Left ventricle myocardium inferior (tissue), 1 donor: ENCODE results near the gene ARFIP1. TPM values are rescaled to one million over a fixed set of nuclear protein-coding genes. Genes with fewer than 3 reads are reported as not detected.
"Not testable (repeated sequence)": the region's sequence is repeated elsewhere in the genome, so short reads cannot be mapped to it uniquely, and the experiment has no call there.

Experiments used
- DNase-seq: peaks from one replicate; pipeline ENCODE4 v3.0.0-alpha.2; 2020
- H3K27ac ChIP-seq: fragments of 200-600 bp; replicated peaks from 2 replicates; pipeline ENCODE4 v1.8.0; 2021
- H3K27me3 ChIP-seq: fragments of 200-600 bp; 2 replicates; pipeline ENCODE4 v1.8.0; 2021; ENCODE audit warnings: low read depth
- H3K36me3 ChIP-seq: fragments of 200-600 bp; 2 replicates; pipeline ENCODE4 v1.8.0; 2021
- H3K4me1 ChIP-seq: fragments of 200-600 bp; 2 replicates; pipeline ENCODE4 v1.8.0; 2021
- H3K4me3 ChIP-seq: fragments of 200-600 bp; 2 replicates; pipeline ENCODE4 v1.8.0; 2021; ENCODE audit warnings: mild to moderate bottlenecking, moderate library complexity
- H3K9me3 ChIP-seq: fragments of 200-600 bp; replicated peaks from 2 replicates; pipeline ENCODE4 v1.8.0; 2021
- CTCF ChIP-seq: fragments of 200-600 bp; IDR thresholded peaks from 2 replicates; pipeline ENCODE4 v1.8.0; 2021; ENCODE audit warnings: antibody characterized with exemption, mild to moderate bottlenecking, borderline replicate concordance
- intact Hi-C: fragments of 100-400 bp; cut with micrococcal nuclease; formaldehyde crosslinking; loops from one replicate; pipeline ENCODE4 v1.11.0; 2022
- total RNA-seq: library from RNA; stranded (reverse); fragmentation: NEBNext Ultra II Directional; extraction: Animal tissue kit (Norgen Biotek cat#: 25700); gene quantifications from one replicate; pipeline ENCODE4 v1.2.1, GENCODE V29; 2021
- donor health status: DM: no; HTN: yes; CAD: no; lungs with severe emphysema.

Gene ARFIP1
- total RNA-seq, 1 donor from 2014 or later = 13.2 TPM

GRCh38 chr4:152828122-152828521 lies 48.4 kb downstream of the ARFIP1 start:
- Histone ChIP-seq H3K9me3 (peaks cover 35% of the 10 kb centered on the region), H3K36me3 (peaks cover 26% of the 10 kb centered on the region), H3K4me3 (no peak overlapping the region), H3K27me3 (no peaks in the 10 kb centered on the region), H3K4me1 (no peaks in the 10 kb centered on the region), H3K27ac (no peak overlapping the region)
- DNase-seq = no peak
- TF ChIP-seq CTCF = no peak
- intact Hi-C loops = no loop called here

GRCh38 chr4:152831416-152831815 lies 51.7 kb downstream of the ARFIP1 start:
- no peaks in the 10 kb centered on the region for H3K27me3 ChIP-seq
- no peak overlapping the region for H3K4me3 ChIP-seq
- no peak overlapping the region for H3K27ac ChIP-seq
- no peak for TF ChIP-seq CTCF
- intact Hi-C loops = no loop called here
- DNase-seq = no peak
- H3K36me3 ChIP-seq = peaks cover 45% of the 10 kb centered on the region
- H3K4me1 ChIP-seq = no peaks in the 10 kb centered on the region
- H3K9me3 ChIP-seq = peaks cover 19% of the 10 kb centered on the region

GRCh38 chr4:152836936-152837335 lies 57.2 kb downstream of the ARFIP1 start:
- intact Hi-C loops = no loop called here
- TF ChIP-seq CTCF = no peak
- no peaks in the 10 kb centered on the region for H3K27me3 ChIP-seq
- H3K4me1 ChIP-seq = no peaks in the 10 kb centered on the region
- H3K36me3 ChIP-seq = peaks cover 34% of the 10 kb centered on the region
- H3K9me3 ChIP-seq = peaks cover 22% of the 10 kb centered on the region
- no peak overlapping the region for H3K27ac ChIP-seq
- no peak overlapping the region for H3K4me3 ChIP-seq
- DNase-seq = no peak

- H3K27me3 ChIP-seq, H3K4me1 ChIP-seq, H3K27ac ChIP-seq, H3K4me3 ChIP-seq, DNase-seq, intact Hi-C loops: not testable (repeated sequence)
- Histone ChIP-seq H3K36me3 (peaks cover 32% of the 10 kb centered on the region), H3K9me3 (peaks cover 23% of the 10 kb centered on the region)
Observed at GRCh38 chr4:152839729-152840128, 60.0 kb downstream of the ARFIP1 start.

- no peak for TF ChIP-seq CTCF
- Histone ChIP-seq H3K4me3 (no peak overlapping the region), H3K9me3 (peaks cover 14% of the 10 kb centered on the region), H3K27me3 (no peaks in the 10 kb centered on the region), H3K36me3 (peaks cover 14% of the 10 kb centered on the region), H3K27ac (no peak overlapping the region), H3K4me1 (no peaks in the 10 kb centered on the region)
- intact Hi-C loops = no loop called here
- no peak for DNase-seq
Observed at GRCh38 chr4:152843481-152844090, 63.8 kb downstream of the ARFIP1 start.

GRCh38 chr4:152847376-152847775 lies 67.6 kb downstream of the ARFIP1 start:
- intact Hi-C loops = loop anchor here (5.0 kb wide), 2 partner anchors 235 to 280 kb away; no protein-coding TSS in a partner anchor
- DNase-seq = no peak
- no peaks in the 10 kb centered on the region for H3K27me3 ChIP-seq
- peaks cover 20% of the 10 kb centered on the region for H3K4me1 ChIP-seq
- peaks cover 4% of the 10 kb centered on the region for H3K9me3 ChIP-seq
- no peak overlapping the region for H3K4me3 ChIP-seq
- peaks cover 1% of the 10 kb centered on the region for H3K36me3 ChIP-seq
- H3K27ac ChIP-seq = no peak overlapping the region
- no peak for TF ChIP-seq CTCF
